Middle frontal gyrus (tissue), 1 donor: ENCODE measurements around the gene GNG14.
"Not testable (repeated sequence)": the region's sequence is repeated elsewhere in the genome, so short reads cannot be mapped to it uniquely, and the experiment has no call there.

ENCODE experiments used
- DNase-seq: peaks from one replicate; pipeline ENCODE4 v3.0.0-alpha.2; 2015; ENCODE audit warnings: low spot score; ENCODE audit errors: extremely low spot score

GNG14 gene

GRCh38 chr19:12723641-12724426, 36.0 kb downstream of the GNG14 start, which contains the start of gene TNPO2:
Gene TNPO2, minus strand, starts transcription at chr19:12723932. Its CDS starts 2,955 bp downstream, at chr19:12720977.
- DNase-seq, result no peak

GRCh38 chr19:12725612-12726011, 37.8 kb downstream of the GNG14 start:
- not testable (repeated sequence) for DNase-seq

GRCh38 chr19:12726988-12727316, 39.2 kb downstream of the GNG14 start:
- no peak for DNase-seq

- no peak for DNase-seq
These were observed 40.1 kb downstream of the GNG14 start for GRCh38 chr19:12727745-12728433.

GRCh38 chr19:12730064-12730463, 42.3 kb downstream of the GNG14 start:
- DNase-seq, result no peak

GRCh38 chr19:12731337-12731736, 43.5 kb downstream of the GNG14 start:
- DNase-seq, result no peak

- no peak for DNase-seq
These were observed 45.8 kb downstream of the GNG14 start for GRCh38 chr19:12733369-12734214.

- DNase-seq, result peak; percentile 91
These were observed 49.4 kb downstream of the GNG14 start, which contains the start of gene GET3 for GRCh38 chr19:12736995-12737834. Gene GET3, plus strand, starts transcription at chr19:12737497. Its CDS starts 9 bp downstream, at chr19:12737506.

- DNase-seq, result no peak
These were observed 50.1 kb downstream of the GNG14 start for GRCh38 chr19:12737835-12738351.
